ENCODE measurements around the gene SPATA13. TPM values are rescaled to one million over a fixed set of nuclear protein-coding genes. Genes with fewer than 3 reads are reported as not detected.

The SPATA13 gene
- total RNA-seq, 1 donor from 2014 or later: 8.4 TPM

GRCh38 chr13:24133021-24133795 is 27.3 kb upstream of the SPATA13 start:
- intact Hi-C loops (cut with micrococcal nuclease): no loop called here
- H3K4me1 ChIP-seq: no peaks in the 10 kb centered on the region
- H3K9me3 ChIP-seq (replicated peaks): peaks cover 18% of the 10 kb centered on the region
- H3K27ac ChIP-seq (replicated peaks): no peak overlapping the region
- TF ChIP-seq CTCF (IDR thresholded peaks at IDR 0.05; ENCODE audit: borderline replicate concordance): no peak
- no peak overlapping the region for H3K4me3 ChIP-seq
- no peak for DNase-seq
- no peaks in the 10 kb centered on the region for H3K36me3 ChIP-seq
- H3K27me3 ChIP-seq (ENCODE audit: low read depth): peaks cover 16% of the 10 kb centered on the region

- H3K9me3 ChIP-seq (replicated peaks): peaks cover 18% of the 10 kb centered on the region
- no peaks in the 10 kb centered on the region for H3K4me1 ChIP-seq
- no peak overlapping the region for H3K27ac ChIP-seq (replicated peaks)
- no peak for TF ChIP-seq CTCF (IDR thresholded peaks at IDR 0.05; ENCODE audit: borderline replicate concordance)
- intact Hi-C loops (cut with micrococcal nuclease): no loop called here
- H3K27me3 ChIP-seq (ENCODE audit: low read depth): peaks cover 9% of the 10 kb centered on the region
- DNase-seq: no peak
- H3K4me3 ChIP-seq: no peak overlapping the region
- no peaks in the 10 kb centered on the region for H3K36me3 ChIP-seq
Observed at GRCh38 chr13:24134231-24134630, 26.3 kb upstream of the SPATA13 start.

- no peak for DNase-seq
- no peak for TF ChIP-seq CTCF (IDR thresholded peaks at IDR 0.05; ENCODE audit: borderline replicate concordance)
- intact Hi-C loops (cut with micrococcal nuclease): no loop called here
Observed at GRCh38 chr13:24134757-24135156, 25.8 kb upstream of the SPATA13 start.

GRCh38 chr13:24135674-24136300 is 24.7 kb upstream of the SPATA13 start:
- H3K36me3 ChIP-seq: no peaks in the 10 kb centered on the region
- intact Hi-C loops (cut with micrococcal nuclease): no loop called here
- H3K4me1 ChIP-seq: no peaks in the 10 kb centered on the region
- H3K27me3 ChIP-seq (ENCODE audit: low read depth): no peaks in the 10 kb centered on the region
- DNase-seq: no peak
- peaks cover 16% of the 10 kb centered on the region for H3K9me3 ChIP-seq (replicated peaks)
- H3K4me3 ChIP-seq: no peak overlapping the region
- no peak overlapping the region for H3K27ac ChIP-seq (replicated peaks)
- TF ChIP-seq CTCF (IDR thresholded peaks at IDR 0.05; ENCODE audit: borderline replicate concordance): no peak

More at GRCh38 chr13:24134757-24135156, 25.8 kb upstream of the SPATA13 start:
- no peak overlapping the region for H3K4me3 ChIP-seq
- H3K9me3 ChIP-seq (replicated peaks): peaks cover 18% of the 10 kb centered on the region
- H3K27me3 ChIP-seq (ENCODE audit: low read depth): peaks cover 4% of the 10 kb centered on the region
- H3K27ac ChIP-seq (replicated peaks): no peak overlapping the region
- no peaks in the 10 kb centered on the region for H3K36me3 ChIP-seq
- H3K4me1 ChIP-seq: no peaks in the 10 kb centered on the region

GRCh38 chr13:24138911-24139310 is 21.6 kb upstream of the SPATA13 start:
- H3K27ac ChIP-seq (replicated peaks): no peak overlapping the region
- intact Hi-C loops (cut with micrococcal nuclease): no loop called here
- TF ChIP-seq CTCF (IDR thresholded peaks at IDR 0.05; ENCODE audit: borderline replicate concordance): no peak
- H3K9me3 ChIP-seq (replicated peaks): no peaks in the 10 kb centered on the region
- no peak for DNase-seq
- peaks cover 5% of the 10 kb centered on the region for H3K4me1 ChIP-seq
- no peaks in the 10 kb centered on the region for H3K36me3 ChIP-seq
- no peaks in the 10 kb centered on the region for H3K27me3 ChIP-seq (ENCODE audit: low read depth)
- H3K4me3 ChIP-seq: no peak overlapping the region

Measured in left ventricle myocardium inferior (tissue), 1 donor.